GM06990 (cell line): ENCODE data around the gene PTPRN2.

ENCODE experiments used
- DNase-seq: peaks from one replicate; pipeline ENCODE4 v3.0.0-alpha.2; 2011; ENCODE audit not compliant: insufficient read length; ENCODE audit errors: extremely low read depth
- H3K27me3 ChIP-seq: replicated peaks from 2 replicates; pipeline ENCODE4 v1.6.0; 2011; ENCODE audit warnings: low read length; ENCODE audit not compliant: control insufficient read depth, insufficient read depth
- H3K36me3 ChIP-seq: 2 replicates; pipeline ENCODE4 v1.5.1; 2011; ENCODE audit warnings: low read length; ENCODE audit not compliant: control insufficient read depth, insufficient read depth
- H3K4me3 ChIP-seq: replicated peaks from 2 replicates; pipeline ENCODE4 v1.5.1; 2011; ENCODE audit warnings: low read depth, mild to moderate bottlenecking, control low read depth, low read length
- TF ChIP-seq, protein P1 (sequence below): IDR thresholded peaks from 2 replicates; pipeline ENCODE4 v1.5.1; 2011; ENCODE audit warnings: low read length, control low read depth, mild to moderate bottlenecking, inconsistent platforms; ENCODE audit not compliant: insufficient read depth, poor library complexity, severe bottlenecking

Gene PTPRN2

DNA sequence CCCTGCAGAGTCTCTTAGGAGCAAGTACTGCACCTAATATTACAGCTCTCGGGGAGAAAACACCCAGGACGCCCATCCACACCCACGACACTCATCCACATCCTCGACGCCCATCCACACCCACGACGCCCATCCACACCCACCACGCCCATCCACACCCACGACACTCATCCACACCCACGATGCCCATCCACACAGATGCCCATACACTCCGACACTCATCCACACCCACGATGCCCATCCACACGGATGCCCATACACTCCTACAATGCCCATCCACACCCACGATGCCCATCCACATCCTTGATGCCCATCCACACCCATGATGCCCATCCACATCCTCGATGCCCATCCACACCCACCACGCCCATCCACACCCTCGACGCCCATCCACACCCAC, 503.1 kb downstream of the PTPRN2 start:
- TF ChIP-seq, protein P1, sequence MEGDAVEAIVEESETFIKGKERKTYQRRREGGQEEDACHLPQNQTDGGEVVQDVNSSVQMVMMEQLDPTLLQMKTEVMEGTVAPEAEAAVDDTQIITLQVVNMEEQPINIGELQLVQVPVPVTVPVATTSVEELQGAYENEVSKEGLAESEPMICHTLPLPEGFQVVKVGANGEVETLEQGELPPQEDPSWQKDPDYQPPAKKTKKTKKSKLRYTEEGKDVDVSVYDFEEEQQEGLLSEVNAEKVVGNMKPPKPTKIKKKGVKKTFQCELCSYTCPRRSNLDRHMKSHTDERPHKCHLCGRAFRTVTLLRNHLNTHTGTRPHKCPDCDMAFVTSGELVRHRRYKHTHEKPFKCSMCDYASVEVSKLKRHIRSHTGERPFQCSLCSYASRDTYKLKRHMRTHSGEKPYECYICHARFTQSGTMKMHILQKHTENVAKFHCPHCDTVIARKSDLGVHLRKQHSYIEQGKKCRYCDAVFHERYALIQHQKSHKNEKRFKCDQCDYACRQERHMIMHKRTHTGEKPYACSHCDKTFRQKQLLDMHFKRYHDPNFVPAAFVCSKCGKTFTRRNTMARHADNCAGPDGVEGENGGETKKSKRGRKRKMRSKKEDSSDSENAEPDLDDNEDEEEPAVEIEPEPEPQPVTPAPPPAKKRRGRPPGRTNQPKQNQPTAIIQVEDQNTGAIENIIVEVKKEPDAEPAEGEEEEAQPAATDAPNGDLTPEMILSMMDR = no peak
- no peak overlapping the region for H3K4me3 ChIP-seq
- no peak for DNase-seq
- H3K27me3 ChIP-seq = no peaks in the 10 kb centered on the region
- H3K36me3 ChIP-seq = no peaks in the 10 kb centered on the region

- Histone ChIP-seq H3K27me3 (no peaks in the 10 kb centered on the region), H3K36me3 (no peaks in the 10 kb centered on the region), H3K4me3 (no peak overlapping the region)
- no peak for DNase-seq
- TF ChIP-seq, protein P1 = no peak
Observed at GRCh38 chr7:158083526-158084310, 503.9 kb downstream of the PTPRN2 start.

DNA sequence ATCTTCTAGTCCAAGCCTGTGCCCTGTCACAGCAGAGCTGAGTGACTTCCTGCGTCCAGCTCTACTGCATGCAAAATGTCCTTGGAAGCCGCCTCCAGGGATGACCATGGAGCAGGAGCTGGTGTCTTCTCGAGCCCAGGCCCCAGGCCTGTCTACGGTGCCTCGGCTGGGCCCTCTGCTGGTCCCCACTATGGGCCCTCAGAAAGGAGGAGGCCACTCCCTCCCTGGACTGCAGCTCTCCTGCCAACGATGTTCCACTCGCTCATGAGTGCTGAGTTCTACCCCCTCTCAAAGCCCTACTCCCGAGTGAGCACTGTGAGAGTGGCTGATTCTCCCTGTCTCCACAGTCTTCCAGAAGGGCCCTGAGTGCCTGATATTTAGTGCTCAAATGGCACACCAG, 504.9 kb downstream of the PTPRN2 start:
- DNase-seq = no peak
- TF ChIP-seq, protein P1 = no peak
- Histone ChIP-seq H3K36me3 (no peaks in the 10 kb centered on the region), H3K27me3 (no peaks in the 10 kb centered on the region), H3K4me3 (no peak overlapping the region)

- H3K4me3 ChIP-seq = no peak overlapping the region
- DNase-seq = no peak
- H3K36me3 ChIP-seq = no peaks in the 10 kb centered on the region
- TF ChIP-seq, protein P1 = no peak
- no peaks in the 10 kb centered on the region for H3K27me3 ChIP-seq
Observed at GRCh38 chr7:158080899-158081445, 506.7 kb downstream of the PTPRN2 start.

- Histone ChIP-seq H3K27me3 (no peaks in the 10 kb centered on the region), H3K36me3 (no peaks in the 10 kb centered on the region), H3K4me3 (no peak overlapping the region)
- TF ChIP-seq, protein P1 = no peak
- DNase-seq = no peak
Observed at GRCh38 chr7:158077934-158078910, 509.4 kb downstream of the PTPRN2 start.
